CD4-positive, alpha-beta T cell (primary cell): Measurements from ENCODE around the gene VPS33B. TPM values are rescaled to one million over a fixed set of nuclear protein-coding genes. Genes with fewer than 3 reads are reported as not detected.
A peak's percentile ranks its signal among the peaks of the same experiment; 100 is the strongest.
"Not testable (repeated sequence)": the region's sequence is repeated elsewhere in the genome, so short reads cannot be mapped to it uniquely, and the experiment has no call there.

Experiments used
- ATAC-seq: fragments of 200-7000 bp; cut with Tn5 transposase; one replicate; pipeline ENCODE4 v1.10.0; 2022; ENCODE audit warnings: mild to moderate bottlenecking; ENCODE audit not compliant: poor library complexity
- CTCF ChIA-PET: fragments of 350-600 bp; sonication (Branson Sonifier 250); formaldehyde crosslinking; loops from one replicate; lab custom pipeline; 2021; ENCODE audit warnings: antibody characterized with exemption, inconsistent platforms; lab: Charles Lee
- POLR2A ChIA-PET: fragments of 350-600 bp; sonication (Branson Sonifier 250); formaldehyde crosslinking; loops from one replicate; lab custom pipeline; 2021; ENCODE audit warnings: antibody characterized with exemption, inconsistent platforms; lab: Charles Lee
- DNase-seq, 14 experiments: peaks; one replicate each; pipeline ENCODE4 v3.0.0-alpha.2; 2013 to 2020; ENCODE audit warnings: mixed read lengths in 2 of 14
- H3K27ac ChIP-seq, 2 donors: one replicate each; pipeline versions ENCODE4 v1.5.1 to v1.7.0; 2013; ENCODE audit warnings: low read length in 2 of 2, low read depth in 1 of 2, mild to moderate bottlenecking in 1 of 2
- H3K27me3 ChIP-seq, 2 experiments: 1 replicate in 1 of 2; 2 replicates in 1 of 2; pipeline versions ENCODE4 v1.6.1 to v1.7.0; 2013; ENCODE audit warnings: low read length in 2 of 2, control low read depth in 1 of 2, mild to moderate bottlenecking in 1 of 2, moderate library complexity in 1 of 2; ENCODE audit not compliant: insufficient read depth in 2 of 2, control insufficient read depth in 1 of 2
- H3K36me3 ChIP-seq: one replicate; pipeline ENCODE4 v1.6.1; 2013; ENCODE audit warnings: low read length, control low read depth; ENCODE audit not compliant: insufficient read depth
- H3K4me1 ChIP-seq: one replicate; pipeline ENCODE4 v1.6.1; 2013; ENCODE audit warnings: low read length, control low read depth; ENCODE audit not compliant: insufficient read depth
- H3K4me3 ChIP-seq: one replicate; pipeline ENCODE4 v1.5.1; 2013; ENCODE audit warnings: mild to moderate bottlenecking, low read length, moderate library complexity
- H3K9me3 ChIP-seq, 2 experiments: 1 replicate in 1 of 2; 2 replicates in 1 of 2; pipeline versions ENCODE4 v1.6.1 to v1.7.0; 2013; ENCODE audit warnings: low read length in 2 of 2, mild to moderate bottlenecking in 2 of 2, control low read depth in 1 of 2, moderate library complexity in 1 of 2; ENCODE audit not compliant: control insufficient read depth in 1 of 2, insufficient read depth in 1 of 2
- H3K27ac Mint-ChIP-seq: one replicate; pipeline ENCODE4 v1.8.0; 2020; ENCODE audit warnings: mixed read lengths
- H3K27me3 Mint-ChIP-seq: one replicate; pipeline ENCODE4 v1.8.0; 2021; ENCODE audit warnings: mixed read lengths
- H3K36me3 Mint-ChIP-seq: one replicate; pipeline ENCODE4 v1.8.0; 2021; ENCODE audit warnings: low read depth, mixed read lengths
- H3K4me1 Mint-ChIP-seq: one replicate; pipeline ENCODE4 v1.8.0; 2021; ENCODE audit warnings: low read depth, mixed read lengths
- H3K4me3 Mint-ChIP-seq: one replicate; pipeline ENCODE4 v1.8.0; 2020; ENCODE audit warnings: mild to moderate bottlenecking, mixed read lengths
- H3K9me3 Mint-ChIP-seq: one replicate; pipeline ENCODE4 v1.8.0; 2020; ENCODE audit warnings: mixed read lengths
- CTCF ChIP-seq: fragments of 200-600 bp; IDR thresholded peaks from one replicate; pipeline ENCODE4 v1.8.0; 2022; ENCODE audit warnings: antibody characterized with exemption, mild to moderate bottlenecking
- intact Hi-C, 2 experiments: fragments of 100-400 bp; cut with DNase I in 1 of 2; cut with micrococcal nuclease in 1 of 2; formaldehyde crosslinking; loops; one replicate each; pipeline versions ENCODE4 v1.15.1 to v1.9.0; 2023 to 2025; cut with DNase I, micrococcal nuclease
- total RNA-seq, 174 experiments: library from RNA in 2 of 174; stranded (reverse) in 2 of 174; gene quantifications; one replicate each; pipeline ENCODE4 v1.2.3 and lab custom pipeline; 2021 to 2026

The VPS33B gene
- total RNA-seq, 2 experiments from 2014 or later = 17.2 to 23.8 TPM

GRCh38 chr15:91021516-91022074 lies 799 bp downstream of the VPS33B start:
- no peak for ATAC-seq
- Histone ChIP-seq H3K36me3 (peaks cover 17% of the 10 kb centered on the region), H3K9me3 (no peaks in the 10 kb centered on the region), H3K4me1 (peaks cover 30% of the 10 kb centered on the region), H3K27ac (peak overlapping the region; percentile 56 to 62), H3K27me3 (no peaks in the 10 kb centered on the region), H3K4me3 (peak overlapping the region; percentile 86)
- peak overlapping the region; percentile 88 for H3K27ac Mint-ChIP-seq
- H3K4me1 Mint-ChIP-seq = peaks cover 48% of the 10 kb centered on the region
- H3K36me3 Mint-ChIP-seq = peaks cover 30% of the 10 kb centered on the region
- no peak for TF ChIP-seq CTCF
- H3K9me3 Mint-ChIP-seq = no peaks in the 10 kb centered on the region
- POLR2A ChIA-PET = interaction anchor here (1.0 to 1.1 kb wide), 3 partner anchors 11 to 86 kb away, joined by 3 to 5 read pairs (median 3); partner anchors contain the start of gene RCCD1
- CTCF ChIA-PET = interaction anchor here (0.9 to 2.6 kb wide), 3 partner anchors 28 to 90 kb away, joined by 3 to 11 read pairs (median 6); partner anchors contain the start of genes HDDC3 and RCCD1
- peak overlapping the region; percentile 96 for H3K4me3 Mint-ChIP-seq
- intact Hi-C loops = loop anchor here in 1 of 2 experiments (2.0 to 5.0 kb wide), 2 partner anchors 27 to 64 kb away; partner anchors contain the start of gene PRC1
- H3K27me3 Mint-ChIP-seq = no peaks in the 10 kb centered on the region
- no peak for DNase-seq

- peaks cover 28% of the 10 kb centered on the region for H3K4me1 ChIP-seq
- ATAC-seq (no peak), DNase-seq (no peak)
- ChIA-PET CTCF (no interaction called here), POLR2A (no interaction called here)
- no peaks in the 10 kb centered on the region for H3K9me3 ChIP-seq
- H3K27ac ChIP-seq = no peak overlapping the region
- Mint-ChIP-seq H3K27me3 (no peaks in the 10 kb centered on the region), H3K4me1 (peaks cover 46% of the 10 kb centered on the region), H3K4me3 (no peak overlapping the region), H3K27ac (peak overlapping the region; percentile 34), H3K9me3 (no peaks in the 10 kb centered on the region), H3K36me3 (peaks cover 51% of the 10 kb centered on the region)
- H3K36me3 ChIP-seq = peaks cover 41% of the 10 kb centered on the region
- H3K27me3 ChIP-seq = no peaks in the 10 kb centered on the region
- intact Hi-C loops = no loop called here
- TF ChIP-seq CTCF = no peak
- no peak overlapping the region for H3K4me3 ChIP-seq
Measured at GRCh38 chr15:91018158-91018557, 4.2 kb downstream of the VPS33B start.

- H3K9me3 Mint-ChIP-seq = no peaks in the 10 kb centered on the region
- H3K4me3 Mint-ChIP-seq = no peak overlapping the region
- H3K36me3 Mint-ChIP-seq = peaks cover 53% of the 10 kb centered on the region
- H3K4me1 Mint-ChIP-seq = peaks cover 42% of the 10 kb centered on the region
- no peak overlapping the region for H3K27ac Mint-ChIP-seq
- ChIA-PET POLR2A (no interaction called here), CTCF (no interaction called here)
- H3K36me3 ChIP-seq = peaks cover 45% of the 10 kb centered on the region
- no peak for ATAC-seq
- H3K27ac ChIP-seq = no peak overlapping the region
- no peak overlapping the region for H3K4me3 ChIP-seq
- DNase-seq = no peak
- H3K27me3 Mint-ChIP-seq = no peaks in the 10 kb centered on the region
- no peaks in the 10 kb centered on the region for H3K27me3 ChIP-seq
- H3K9me3 ChIP-seq = no peaks in the 10 kb centered on the region
- H3K4me1 ChIP-seq = peaks cover 26% of the 10 kb centered on the region
- intact Hi-C loops = no loop called here
- TF ChIP-seq CTCF = no peak
Measured at GRCh38 chr15:91017716-91018115, 4.7 kb downstream of the VPS33B start.

GRCh38 chr15:91013701-91014100 lies 8.7 kb downstream of the VPS33B start:
- H3K27ac Mint-ChIP-seq, H3K27me3 ChIP-seq, ATAC-seq, H3K4me1 ChIP-seq, intact Hi-C loops, H3K27ac ChIP-seq, H3K9me3 Mint-ChIP-seq, H3K9me3 ChIP-seq, H3K4me3 ChIP-seq, DNase-seq, POLR2A ChIA-PET, H3K4me3 Mint-ChIP-seq, CTCF ChIA-PET, H3K27me3 Mint-ChIP-seq: not testable (repeated sequence)
- H3K36me3 ChIP-seq = peaks cover 75% of the 10 kb centered on the region
- Mint-ChIP-seq H3K4me1 (peaks cover 12% of the 10 kb centered on the region), H3K36me3 (peaks cover 79% of the 10 kb centered on the region)
